ENCODE measurements around the gene SIGLECL1. TPM values are rescaled to one million over a fixed set of nuclear protein-coding genes. Genes with fewer than 3 reads are reported as not detected.

SIGLECL1 gene
- total and polyA plus RNA-seq, 9 of the 15 experiments (the other 6 are each of a cell fraction or from before 2014, with no cell fraction given), result not detected

- no peaks in the 10 kb centered on the region; the same call in 2 of the 3 replicates for H3K36me3 ChIP-seq (ENCODE audit: control insufficient read depth, insufficient read depth, low read length)
- peak overlapping the region; percentile 44; the same call in 1 of the 3 replicates for H3K27ac ChIP-seq (ENCODE audit: extremely low read depth, low read depth, low read length)
- ChIA-PET CTCF (ENCODE audit: low intra/inter-chr PET ratio) (no interaction called here), POLR2A (interaction anchor here (0.6 to 1.1 kb wide), 3 partner anchors 9 to 691 kb away, joined by 3 to 6 read pairs (median 3); no protein-coding TSS in a partner anchor)
- H3K4me2 ChIP-seq (ENCODE audit: insufficient read depth, low read length), result no peak overlapping the region; the same call in 1 of the 2 replicates
- FAIRE-seq (peak; percentile 86), ATAC-seq (peak; percentile 82), DNase-seq (ENCODE audit: extremely low read depth in 1 of 4, low spot score in 3 of 4) (peak in 2 of 4 experiments; percentile 27 to 67)
- H4K20me1 ChIP-seq (replicated peaks; ENCODE audit: control insufficient read depth, insufficient read depth, low read length), result no peaks in the 10 kb centered on the region
- 3% methylated on average over 5 of the region's 5 CpGs for WGBS (ENCODE audit: insufficient coverage, low coverage, missing lambda C conversion rate)
- H3K9me3 ChIP-seq (replicated peaks; ENCODE audit: control insufficient read depth, insufficient read depth, low read depth, low read length), result no peaks in the 10 kb centered on the region
- H2AFZ ChIP-seq (ENCODE audit: low read depth, low read length), result peak overlapping the region; percentile 46
- peaks cover 0 to 12% of the 10 kb centered on the region in 2 experiments; a peak in 3 of 5 replicates for H3K4me1 ChIP-seq (replicated peaks in 1 of 2; ENCODE audit: control insufficient read depth in 2 of 2, insufficient read depth in 2 of 2, low read length in 2 of 2)
- intact Hi-C loops (cut with micrococcal nuclease), result no loop called here
- no peak overlapping the region for H3K9ac ChIP-seq (ENCODE audit: insufficient read depth in 1 of 2, low read depth in 2 of 2, low read length in 2 of 2)
- H3K4me3 ChIP-seq, result no peak overlapping the region
- in situ Hi-C loops (cut with MboI), result no loop called here
- no TSS peak for BruUV-seq (replicated peaks)
- no peaks in the 10 kb centered on the region for H3K27me3 ChIP-seq (ENCODE audit: control insufficient read depth in 2 of 2, insufficient read depth in 2 of 2, low read length in 2 of 2)
- H3K79me2 ChIP-seq (ENCODE audit: control insufficient read depth, insufficient read depth, low read length), result no peaks in the 10 kb centered on the region
- H3K9me1 ChIP-seq (ENCODE audit: control insufficient read depth, insufficient read depth, low read length), result no peaks in the 10 kb centered on the region
- TF ChIP-seq MNT (conservative IDR thresholded peaks at IDR 0.05), result 0 out of 4 replicates have a peak, but pooled peaks of 1 of the 2 experiments have one; percentile 17
- TF ChIP-seq MAFG (tag; conservative IDR thresholded peaks at IDR 0.05), result peak; percentile 62
- no peak for TF ChIP-seq SIRT6 (IDR thresholded peaks at IDR 0.05; ENCODE audit: low read depth, low read length)
- TF ChIP-seq ZNF507 (tag; conservative IDR thresholded peaks at IDR 0.05), result no peak
- TF ChIP-seq ZNF639 (CRISPR knock-in tag; conservative IDR thresholded peaks at IDR 0.05 in 1 of 2, IDR thresholded peaks at IDR 0.05 in 1 of 2), result peak in 1 of 2 experiments; percentile 48; a peak in 1 of 4 replicates
- TF ChIP-seq CBFA2T3 (IDR thresholded peaks at IDR 0.05), result peak; percentile 76
- no peak for TF ChIP-seq CREM (IDR thresholded peaks at IDR 0.05; ENCODE audit: low read depth)
- TF ChIP-seq RBBP5 (IDR thresholded peaks at IDR 0.05; ENCODE audit: borderline replicate concordance, insufficient read depth, low read length, poor library complexity, severe bottlenecking), result no peak
- TF ChIP-seq C11orf30 (IDR thresholded peaks at IDR 0.05; ENCODE audit: low read depth), result peak; percentile 91
- TF ChIP-seq DPF2 (IDR thresholded peaks at IDR 0.05), result peak; percentile 76; the same call in 1 of the 2 replicates
- TF ChIP-seq VEZF1 (CRISPR knock-in tag; IDR thresholded peaks at IDR 0.05), result 0 out of 2 replicates have a peak, but pooled peaks have one; percentile 24
- TF ChIP-seq SMARCE1 (IDR thresholded peaks at IDR 0.05), result no peak
- TF ChIP-seq CBX3 (IDR thresholded peaks at IDR 0.05; ENCODE audit: borderline replicate concordance in 1 of 2, low read length in 2 of 2), result no peak
- no peak for TF ChIP-seq BRF1 (IDR thresholded peaks at IDR 0.05; ENCODE audit: borderline replicate concordance, extremely low read depth, insufficient read length)
- peak; percentile 53; the same call in 1 of the 2 replicates for TF ChIP-seq HMBOX1 (IDR thresholded peaks at IDR 0.05)
- peak; percentile 37; the same call in 1 of the 2 replicates for TF ChIP-seq BHLHE40 (IDR thresholded peaks at IDR 0.05; ENCODE audit: low read length)
Observed at GRCh38 chr19:51246164-51246552, 4.7 kb upstream of the SIGLECL1 start.
